PC-9 (cell line): ENCODE results near the gene PACRG.

Source experiments
- EZH2 ChIP-seq: fragments of 200-600 bp; sonication (generic); IDR thresholded peaks from 2 replicates; pipeline ENCODE4 v1.8.0; 2017; ENCODE audit warnings: antibody characterized with exemption, low read depth
- TF ChIP-seq, protein P1 (sequence below): fragments of 200-600 bp; sonication (generic); conservative IDR thresholded peaks from 2 replicates; pipeline ENCODE4 v1.6.1; 2017; ENCODE audit warnings: mixed run types, antibody characterized with exemption, mild to moderate bottlenecking, moderate library complexity

GRCh38 chr6:162736961-162737360 is 9.2 kb downstream of the PACRG start:
- TF ChIP-seq, protein P1, sequence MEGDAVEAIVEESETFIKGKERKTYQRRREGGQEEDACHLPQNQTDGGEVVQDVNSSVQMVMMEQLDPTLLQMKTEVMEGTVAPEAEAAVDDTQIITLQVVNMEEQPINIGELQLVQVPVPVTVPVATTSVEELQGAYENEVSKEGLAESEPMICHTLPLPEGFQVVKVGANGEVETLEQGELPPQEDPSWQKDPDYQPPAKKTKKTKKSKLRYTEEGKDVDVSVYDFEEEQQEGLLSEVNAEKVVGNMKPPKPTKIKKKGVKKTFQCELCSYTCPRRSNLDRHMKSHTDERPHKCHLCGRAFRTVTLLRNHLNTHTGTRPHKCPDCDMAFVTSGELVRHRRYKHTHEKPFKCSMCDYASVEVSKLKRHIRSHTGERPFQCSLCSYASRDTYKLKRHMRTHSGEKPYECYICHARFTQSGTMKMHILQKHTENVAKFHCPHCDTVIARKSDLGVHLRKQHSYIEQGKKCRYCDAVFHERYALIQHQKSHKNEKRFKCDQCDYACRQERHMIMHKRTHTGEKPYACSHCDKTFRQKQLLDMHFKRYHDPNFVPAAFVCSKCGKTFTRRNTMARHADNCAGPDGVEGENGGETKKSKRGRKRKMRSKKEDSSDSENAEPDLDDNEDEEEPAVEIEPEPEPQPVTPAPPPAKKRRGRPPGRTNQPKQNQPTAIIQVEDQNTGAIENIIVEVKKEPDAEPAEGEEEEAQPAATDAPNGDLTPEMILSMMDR, result no peak
- no peak for TF ChIP-seq EZH2
